HG03039 (cell line): ENCODE data around the gene NCAM2.

ENCODE experiments used
- ATAC-seq: cut with Tn5 transposase; IDR thresholded peaks from one replicate; pipeline ENCODE4 v1.9.1; 2021; ENCODE audit warnings: mild to moderate bottlenecking, moderate library complexity; ENCODE audit not compliant: unreplicated experiment

The NCAM2 gene

GRCh38 chr21:21165063-21165645, 166.9 kb downstream of the NCAM2 start:
- no peak for ATAC-seq

GRCh38 chr21:21174676-21175075, 176.5 kb downstream of the NCAM2 start:
- no peak for ATAC-seq

GRCh38 chr21:21175798-21176334, 177.7 kb downstream of the NCAM2 start:
- no peak for ATAC-seq

- ATAC-seq = no peak
Measured at GRCh38 chr21:21177353-21177986, 179.3 kb downstream of the NCAM2 start.

- ATAC-seq = no peak
Measured at GRCh38 chr21:21179619-21180298, 181.6 kb downstream of the NCAM2 start.

- no peak for ATAC-seq
Measured at GRCh38 chr21:21182401-21183010, 184.3 kb downstream of the NCAM2 start.

- no peak for ATAC-seq
Measured at GRCh38 chr21:21183092-21183491, 184.9 kb downstream of the NCAM2 start.

GRCh38 chr21:21184771-21185528, 186.7 kb downstream of the NCAM2 start:
- no peak for ATAC-seq

- ATAC-seq = no peak
Measured at GRCh38 chr21:21187579-21187978, 189.4 kb downstream of the NCAM2 start.

GRCh38 chr21:21188513-21189195, 190.4 kb downstream of the NCAM2 start:
- no peak for ATAC-seq

- no peak for ATAC-seq
Measured at GRCh38 chr21:21195417-21195943, 197.3 kb downstream of the NCAM2 start.

- ATAC-seq = no peak
Measured at GRCh38 chr21:21196087-21196486, 197.9 kb downstream of the NCAM2 start.

- ATAC-seq = no peak
Measured at GRCh38 chr21:21196848-21197247, 198.6 kb downstream of the NCAM2 start.

- no peak for ATAC-seq
Measured at GRCh38 chr21:21199342-21200102, 201.3 kb downstream of the NCAM2 start.

- no peak for ATAC-seq
Measured at GRCh38 chr21:21200103-21200938, 202.1 kb downstream of the NCAM2 start.

GRCh38 chr21:21200939-21201615, 202.9 kb downstream of the NCAM2 start:
- no peak for ATAC-seq

GRCh38 chr21:21203822-21204339, 205.7 kb downstream of the NCAM2 start:
- ATAC-seq = no peak
